Measurements from ENCODE around the gene MICAL3. TPM values are rescaled to one million over a fixed set of nuclear protein-coding genes. Genes with fewer than 3 reads are reported as not detected.

MICAL3 gene
- total and polyA plus RNA-seq, 3 donors from 2014 or later, result 103 to 106 (median 104) TPM

DNA sequence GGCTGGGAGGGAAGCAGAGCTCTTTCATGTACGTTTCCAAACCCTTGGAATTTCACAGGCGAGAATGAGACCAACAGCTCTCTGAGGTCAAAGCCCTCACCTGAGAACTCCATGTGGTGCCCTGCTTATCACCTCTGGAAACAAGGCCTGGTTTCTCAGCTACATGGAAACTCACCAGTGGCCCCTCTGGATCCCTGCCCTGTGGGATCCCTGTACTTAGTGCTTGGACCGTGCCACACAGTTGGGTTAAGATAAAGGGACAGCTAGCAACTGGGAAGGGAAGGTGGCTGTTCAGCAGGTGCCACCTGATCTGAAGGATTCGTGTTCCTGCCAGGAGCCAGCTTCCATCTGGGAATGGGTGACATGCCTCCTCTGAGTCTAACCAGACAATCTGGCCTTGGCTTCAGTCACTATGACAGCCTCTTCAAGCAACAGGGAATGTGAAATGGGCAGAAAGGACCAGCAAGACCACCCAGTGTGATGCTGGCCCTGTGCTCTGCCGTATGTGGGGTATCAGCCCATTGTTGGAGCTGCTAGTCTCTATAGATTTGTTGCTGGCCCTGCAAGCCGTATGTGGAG is 195.8 kb downstream of the MICAL3 start:
- no peak overlapping the region for H3K27ac ChIP-seq
- 90 to 93% methylated on average over 5 to 6 of the region's 6 CpGs for WGBS, 2 donors
- H3K27me3 ChIP-seq, result no peaks in the 10 kb centered on the region
- no peaks in the 10 kb centered on the region for H3K36me3 ChIP-seq (ENCODE audit: low read depth, missing control alignments)
- no peaks in the 10 kb centered on the region for H3K9me3 ChIP-seq
- intact Hi-C loops (cut with DNase I; ENCODE audit: low total_unique reads), result loop anchor here (5.0 kb wide), 1 partner anchor 249 kb away; the partner anchor contains the start of gene PEX26
- no peak for DNase-seq
- H3K4me3 ChIP-seq, result no peak overlapping the region
- H3K4me1 ChIP-seq, result no peaks in the 10 kb centered on the region
- TF ChIP-seq, protein P1, sequence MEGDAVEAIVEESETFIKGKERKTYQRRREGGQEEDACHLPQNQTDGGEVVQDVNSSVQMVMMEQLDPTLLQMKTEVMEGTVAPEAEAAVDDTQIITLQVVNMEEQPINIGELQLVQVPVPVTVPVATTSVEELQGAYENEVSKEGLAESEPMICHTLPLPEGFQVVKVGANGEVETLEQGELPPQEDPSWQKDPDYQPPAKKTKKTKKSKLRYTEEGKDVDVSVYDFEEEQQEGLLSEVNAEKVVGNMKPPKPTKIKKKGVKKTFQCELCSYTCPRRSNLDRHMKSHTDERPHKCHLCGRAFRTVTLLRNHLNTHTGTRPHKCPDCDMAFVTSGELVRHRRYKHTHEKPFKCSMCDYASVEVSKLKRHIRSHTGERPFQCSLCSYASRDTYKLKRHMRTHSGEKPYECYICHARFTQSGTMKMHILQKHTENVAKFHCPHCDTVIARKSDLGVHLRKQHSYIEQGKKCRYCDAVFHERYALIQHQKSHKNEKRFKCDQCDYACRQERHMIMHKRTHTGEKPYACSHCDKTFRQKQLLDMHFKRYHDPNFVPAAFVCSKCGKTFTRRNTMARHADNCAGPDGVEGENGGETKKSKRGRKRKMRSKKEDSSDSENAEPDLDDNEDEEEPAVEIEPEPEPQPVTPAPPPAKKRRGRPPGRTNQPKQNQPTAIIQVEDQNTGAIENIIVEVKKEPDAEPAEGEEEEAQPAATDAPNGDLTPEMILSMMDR (IDR thresholded peaks at IDR 0.05), result no peak
- TF ChIP-seq POLR2A (IDR thresholded peaks at IDR 0.05), result no peak

DNA sequence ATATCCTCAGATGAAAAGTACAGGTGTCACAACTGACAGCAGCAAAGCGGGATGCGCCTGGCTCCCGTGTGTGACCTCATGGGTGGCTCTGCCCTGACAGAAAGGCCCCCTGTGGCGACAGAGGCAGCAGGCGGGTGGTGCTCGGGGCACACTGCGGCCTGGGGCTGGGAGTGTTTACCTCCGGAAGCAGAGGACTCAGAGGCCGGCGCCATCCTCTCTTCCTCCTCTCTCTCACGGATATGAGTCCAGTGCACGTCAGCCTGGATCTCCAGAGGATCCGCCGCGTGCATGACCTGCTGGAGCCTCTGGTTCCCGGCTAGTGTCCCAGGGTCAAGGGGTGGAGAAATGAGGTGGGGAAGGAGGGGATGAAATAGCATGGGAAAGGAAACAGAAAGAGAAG is 196.9 kb downstream of the MICAL3 start:
- H3K27me3 ChIP-seq, result no peaks in the 10 kb centered on the region
- no peaks in the 10 kb centered on the region for H3K4me1 ChIP-seq
- no peak overlapping the region for H3K4me3 ChIP-seq
- H3K9me3 ChIP-seq, result no peaks in the 10 kb centered on the region
- intact Hi-C loops (cut with DNase I; ENCODE audit: low total_unique reads), result loop anchor here (5.0 kb wide), 1 partner anchor 250 kb away; the partner anchor contains the start of gene PEX26
- no peak overlapping the region for H3K27ac ChIP-seq
- WGBS, 2 donors, result 90 to 96% methylated on average over 12 to 16 of the region's 16 CpGs
- TF ChIP-seq, protein P1 (IDR thresholded peaks at IDR 0.05), result no peak
- no peak for TF ChIP-seq POLR2A (IDR thresholded peaks at IDR 0.05)
- DNase-seq, result no peak
- no peaks in the 10 kb centered on the region for H3K36me3 ChIP-seq (ENCODE audit: low read depth, missing control alignments)

DNA sequence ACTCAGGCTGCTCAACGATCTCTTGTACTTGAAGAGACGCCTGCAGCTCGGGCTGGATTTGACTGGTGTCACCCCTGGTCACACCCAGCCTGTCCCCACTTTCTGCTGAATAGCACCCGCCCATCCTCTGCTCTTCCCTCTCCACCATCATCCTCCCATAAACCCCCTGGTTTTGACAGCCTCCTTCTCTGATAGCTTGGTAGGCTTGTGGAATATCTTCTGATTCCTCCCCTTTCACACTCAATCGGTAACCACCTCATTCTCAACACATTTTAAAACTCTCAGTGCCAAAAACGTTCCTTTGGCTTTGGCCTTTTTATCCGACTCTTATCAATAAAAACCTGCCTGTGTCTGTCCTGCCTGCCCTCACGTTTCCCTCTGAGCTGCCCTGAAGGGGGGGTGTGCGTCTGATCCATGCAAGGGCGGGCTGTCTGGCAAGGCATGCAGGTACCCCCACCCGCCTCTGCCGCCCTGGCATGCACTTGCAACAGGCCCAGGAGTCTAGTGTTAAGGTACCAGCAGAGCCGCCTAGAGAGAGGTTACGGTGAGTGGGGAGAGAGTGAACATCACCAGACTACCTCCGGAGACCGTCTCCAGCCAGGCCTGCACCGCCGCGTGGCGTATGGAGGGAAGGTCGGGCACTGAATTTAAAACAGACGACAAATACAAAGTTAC is 198.3 kb downstream of the MICAL3 start:
- no peak for DNase-seq
- no peaks in the 10 kb centered on the region for H3K36me3 ChIP-seq (ENCODE audit: low read depth, missing control alignments)
- WGBS, 2 donors, result 86 to 94% methylated on average over 22 of the region's 22 CpGs
- TF ChIP-seq, protein P1 (IDR thresholded peaks at IDR 0.05), result no peak
- no peaks in the 10 kb centered on the region for H3K4me1 ChIP-seq
- no peak overlapping the region for H3K4me3 ChIP-seq
- H3K27ac ChIP-seq, result no peak overlapping the region
- H3K9me3 ChIP-seq, result no peaks in the 10 kb centered on the region
- intact Hi-C loops (cut with DNase I; ENCODE audit: low total_unique reads), result loop anchor here (5.0 kb wide), 1 partner anchor 251 kb away; the partner anchor contains the start of gene PEX26
- no peaks in the 10 kb centered on the region for H3K27me3 ChIP-seq

DNA sequence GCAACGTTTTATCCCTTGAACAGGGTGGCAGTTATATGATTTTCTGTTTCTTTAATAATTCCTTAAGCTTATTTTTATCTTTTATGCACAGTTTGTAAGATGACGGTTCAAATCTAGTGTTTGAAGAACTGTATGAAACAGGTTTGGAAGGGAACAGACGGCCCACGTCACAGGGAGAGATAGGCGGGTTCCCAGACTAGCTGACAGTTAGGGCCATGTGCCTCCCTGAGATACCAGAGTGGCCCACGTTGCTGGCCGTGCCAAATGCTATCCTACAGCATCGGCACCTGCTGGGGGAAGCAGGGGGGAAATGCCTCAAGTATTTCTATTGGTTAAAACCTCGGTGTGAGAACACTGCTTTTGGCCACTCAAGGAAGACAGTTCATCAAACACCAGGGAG is 199.9 kb downstream of the MICAL3 start:
- H3K27ac ChIP-seq, result no peak overlapping the region

More for the DNA sequence above, 199.9 kb downstream of the MICAL3 start:
- Histone ChIP-seq H3K27me3 (no peaks in the 10 kb centered on the region), H3K4me3 (no peak overlapping the region), H3K36me3 (ENCODE audit: low read depth, missing control alignments) (no peaks in the 10 kb centered on the region), H3K9me3 (no peaks in the 10 kb centered on the region), H3K4me1 (no peaks in the 10 kb centered on the region)
- WGBS, 2 donors, result 81 to 88% methylated on average over 9 of the region's 9 CpGs
- DNase-seq, result no peak
- intact Hi-C loops (cut with DNase I; ENCODE audit: low total_unique reads), result no loop called here
- TF ChIP-seq, protein P1 (IDR thresholded peaks at IDR 0.05), result no peak
- no peak for TF ChIP-seq POLR2A (IDR thresholded peaks at IDR 0.05)

Measured in testis (tissue), 3 donors.